IPS-18a (cell line): ENCODE data around the gene STRN.
"Not testable (repeated sequence)": the region's sequence is repeated elsewhere in the genome, so short reads cannot be mapped to it uniquely, and the experiment has no call there.

ENCODE experiments used
- H3K27ac ChIP-seq: one replicate; pipeline ENCODE4 v1.5.1; 2013; ENCODE audit warnings: low read length
- H3K27me3 ChIP-seq: one replicate; pipeline ENCODE4 v1.6.1; 2013; ENCODE audit warnings: mild to moderate bottlenecking, low read length; ENCODE audit not compliant: control insufficient read depth, insufficient read depth
- H3K36me3 ChIP-seq: one replicate; pipeline ENCODE4 v1.6.1; 2013; ENCODE audit warnings: low read depth, low read length; ENCODE audit not compliant: control insufficient read depth
- H3K4me1 ChIP-seq: one replicate; pipeline ENCODE4 v1.6.1; 2013; ENCODE audit warnings: low read depth, low read length; ENCODE audit not compliant: control insufficient read depth
- H3K4me3 ChIP-seq: one replicate; pipeline ENCODE4 v1.5.1; 2013; ENCODE audit warnings: low read length
- H3K9ac ChIP-seq: one replicate; pipeline ENCODE4 v1.6.1; 2013; ENCODE audit warnings: mild to moderate bottlenecking, low read length, moderate library complexity
- H3K9me3 ChIP-seq: one replicate; pipeline ENCODE4 v1.6.1; 2013; ENCODE audit warnings: low read depth, low read length; ENCODE audit not compliant: control insufficient read depth

Gene STRN

DNA sequence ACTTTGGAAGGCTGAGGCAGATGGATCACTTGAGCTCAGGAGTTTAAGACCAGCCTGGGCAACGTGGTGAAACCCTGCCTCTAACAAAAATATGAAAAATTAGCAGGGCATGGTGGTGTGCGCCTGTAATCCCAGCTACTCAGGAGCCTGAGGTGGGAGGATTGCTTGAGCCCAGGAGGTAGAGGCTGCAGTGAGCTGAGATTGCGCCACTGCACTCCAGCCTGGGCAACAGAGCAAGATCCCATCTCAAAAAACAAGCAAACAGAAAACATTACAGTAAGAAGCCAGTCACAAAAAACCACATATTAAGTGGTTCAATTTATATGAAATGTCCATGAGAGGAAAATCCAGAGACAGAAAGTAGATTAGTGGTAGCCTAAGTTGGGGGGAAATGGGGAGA lies 12.7 kb upstream of the STRN start:
- H3K9ac ChIP-seq, H3K4me1 ChIP-seq, H3K4me3 ChIP-seq, H3K27ac ChIP-seq, H3K36me3 ChIP-seq, H3K9me3 ChIP-seq, H3K27me3 ChIP-seq: not testable (repeated sequence)

DNA sequence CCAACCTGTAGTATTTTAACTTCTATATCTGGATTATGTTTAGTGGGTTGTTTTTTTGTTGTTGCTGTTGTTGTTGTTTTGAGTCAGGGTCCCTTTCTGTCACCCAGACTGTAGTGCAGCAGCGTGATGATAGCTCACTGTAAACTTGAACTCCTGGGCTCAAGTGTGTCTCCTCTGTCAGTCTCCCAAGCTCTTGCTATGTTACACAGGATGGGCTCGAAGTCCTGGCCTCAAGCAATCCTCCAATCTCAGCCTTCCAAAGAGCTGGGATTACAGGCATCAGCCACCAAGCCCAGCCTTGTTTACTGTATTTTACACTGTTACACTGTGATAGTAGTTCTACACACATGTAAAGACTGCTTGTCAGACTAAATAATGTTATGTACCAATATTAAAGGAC lies 9.7 kb upstream of the STRN start:
- Histone ChIP-seq H3K9ac (no peak overlapping the region), H3K36me3 (no peaks in the 10 kb centered on the region), H3K4me1 (no peaks in the 10 kb centered on the region), H3K4me3 (no peak overlapping the region), H3K27me3 (no peaks in the 10 kb centered on the region), H3K27ac (no peak overlapping the region), H3K9me3 (no peaks in the 10 kb centered on the region)

DNA sequence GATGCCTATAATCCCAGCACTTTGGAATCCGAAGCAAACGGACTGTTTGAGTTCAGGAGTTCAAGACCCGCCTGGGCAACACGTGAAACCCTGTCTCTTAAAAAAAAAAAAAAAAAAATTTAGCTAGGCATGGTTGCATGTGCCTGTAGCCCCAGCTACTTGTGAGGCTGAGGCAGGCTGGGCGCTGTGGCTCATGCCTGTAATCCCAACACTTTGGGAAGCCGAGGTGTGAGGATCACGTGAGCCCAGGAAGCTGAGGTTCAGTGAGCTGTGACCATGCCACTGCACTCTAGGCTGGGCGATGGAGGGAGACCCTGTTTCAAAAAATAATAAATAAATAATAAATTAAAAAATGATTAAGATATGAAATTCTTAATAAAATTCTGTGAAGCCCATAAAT lies 9.0 kb upstream of the STRN start:
- no peak overlapping the region for H3K9ac ChIP-seq
- H3K4me3 ChIP-seq = no peak overlapping the region
- no peaks in the 10 kb centered on the region for H3K9me3 ChIP-seq
- no peaks in the 10 kb centered on the region for H3K36me3 ChIP-seq
- no peaks in the 10 kb centered on the region for H3K4me1 ChIP-seq
- H3K27ac ChIP-seq = no peak overlapping the region
- no peaks in the 10 kb centered on the region for H3K27me3 ChIP-seq

DNA sequence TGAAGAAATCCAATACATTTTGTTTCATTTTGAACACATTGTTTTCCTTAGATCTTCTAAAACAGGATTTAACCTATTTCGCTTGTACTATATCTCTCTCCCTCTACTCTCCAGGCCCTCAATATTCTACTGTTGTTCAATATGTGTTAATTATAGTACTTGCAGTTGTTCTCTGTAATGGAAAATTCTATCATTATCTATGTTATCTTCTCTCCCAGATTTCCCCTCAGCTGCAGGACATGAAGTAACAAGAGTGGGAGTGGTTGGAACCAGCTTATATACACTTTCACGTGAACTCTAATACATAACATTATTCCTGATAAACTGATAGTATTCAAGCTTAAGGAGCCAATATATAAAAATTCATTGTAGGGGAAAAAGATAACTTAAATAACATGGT lies 7.0 kb upstream of the STRN start:
- Histone ChIP-seq H3K27ac (no peak overlapping the region), H3K9me3 (no peaks in the 10 kb centered on the region), H3K9ac (no peak overlapping the region), H3K36me3 (no peaks in the 10 kb centered on the region), H3K27me3 (no peaks in the 10 kb centered on the region), H3K4me3 (no peak overlapping the region), H3K4me1 (peaks cover 3% of the 10 kb centered on the region)

DNA sequence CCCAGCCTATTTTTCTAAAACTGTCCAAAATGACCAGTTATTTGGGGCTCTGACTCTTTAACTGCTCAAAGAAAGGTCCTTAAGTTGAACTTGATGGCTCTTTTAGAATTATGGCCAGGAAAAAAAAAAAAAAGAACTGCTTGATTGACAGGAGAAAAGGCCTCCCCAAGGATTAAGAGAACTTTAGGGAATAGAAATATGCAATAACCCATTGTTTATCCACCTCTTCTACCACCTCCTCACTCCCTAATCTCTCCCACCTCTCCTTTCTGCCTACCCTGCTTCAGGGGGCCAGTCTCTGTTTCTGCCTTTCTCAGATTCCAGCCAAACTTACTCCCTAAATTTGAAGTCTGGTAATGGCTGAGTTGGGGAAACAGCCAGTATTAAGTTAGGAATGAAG lies 5.7 kb upstream of the STRN start:
- peaks cover 9% of the 10 kb centered on the region for H3K27me3 ChIP-seq
- peaks cover 16% of the 10 kb centered on the region for H3K4me1 ChIP-seq
- H3K36me3 ChIP-seq = no peaks in the 10 kb centered on the region
- no peak overlapping the region for H3K4me3 ChIP-seq
- H3K27ac ChIP-seq = no peak overlapping the region
- no peaks in the 10 kb centered on the region for H3K9me3 ChIP-seq
- no peak overlapping the region for H3K9ac ChIP-seq

DNA sequence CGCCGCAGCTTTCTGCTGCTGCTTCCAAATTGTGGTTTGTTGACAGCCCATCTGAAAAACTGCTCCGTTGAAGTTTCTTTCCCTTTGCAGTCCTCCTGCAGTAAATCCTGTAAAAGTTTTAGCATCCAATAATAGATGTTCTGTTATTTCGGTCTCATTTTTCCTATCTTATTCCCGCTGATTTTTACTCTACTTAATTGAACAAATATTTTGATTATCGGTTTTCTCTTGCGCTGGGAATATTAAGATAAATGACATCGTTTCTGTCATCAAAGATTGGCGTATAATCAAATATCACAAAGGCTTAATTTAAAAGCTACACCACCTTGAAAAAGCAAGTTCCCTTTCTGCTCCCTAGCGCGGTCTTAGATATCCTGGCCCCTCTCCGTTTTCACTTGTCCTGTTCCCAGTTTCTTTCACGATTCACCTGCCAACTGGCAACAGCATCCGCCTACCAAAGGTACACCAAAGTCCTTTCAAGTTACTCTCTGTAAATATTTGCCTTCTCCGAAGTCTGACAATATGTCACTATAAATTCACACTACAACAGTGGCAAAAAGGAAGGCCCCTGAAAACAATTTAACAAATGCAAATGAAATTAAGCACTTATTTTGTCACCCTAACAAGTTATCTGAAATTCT lies 1.0 kb upstream of the STRN start:
- Histone ChIP-seq H3K27ac (no peak overlapping the region), H3K4me3 (peak overlapping the region; percentile 58), H3K27me3 (peaks cover 11% of the 10 kb centered on the region), H3K36me3 (no peaks in the 10 kb centered on the region), H3K9me3 (no peaks in the 10 kb centered on the region), H3K9ac (peak overlapping the region; percentile 8), H3K4me1 (peaks cover 35% of the 10 kb centered on the region)

DNA sequence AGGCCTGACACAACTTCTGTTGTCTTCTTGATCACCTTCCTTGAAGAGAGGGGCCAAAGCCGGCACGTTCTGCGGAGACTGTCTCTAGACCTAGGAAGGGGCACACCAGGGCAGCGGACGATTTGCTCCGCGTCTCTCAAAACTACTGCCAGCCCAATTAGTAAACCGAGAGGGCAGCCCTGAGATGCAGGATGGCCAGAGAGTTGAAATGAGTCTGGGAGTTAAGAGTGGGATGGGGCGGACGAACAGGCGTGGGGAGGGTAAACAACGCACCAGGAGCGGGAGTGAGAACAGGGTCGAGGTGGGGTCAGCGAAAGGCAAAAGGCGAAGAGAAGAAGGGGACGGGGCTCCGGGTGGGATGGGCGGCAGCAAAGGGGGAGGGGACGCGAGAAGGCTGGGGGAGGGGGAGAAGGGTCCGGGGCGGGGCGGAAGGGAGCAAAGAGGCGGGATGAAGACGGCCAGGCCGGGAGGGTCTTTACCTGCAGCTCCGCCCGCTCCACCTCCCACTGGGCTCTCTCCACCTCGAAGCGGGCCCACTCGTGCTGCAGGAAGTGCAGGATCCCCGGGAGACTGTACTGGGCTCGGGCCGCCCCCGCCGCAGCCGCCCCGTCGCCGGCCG lies 476 bp downstream of the STRN start:
- H3K36me3 ChIP-seq = no peaks in the 10 kb centered on the region

DNA sequence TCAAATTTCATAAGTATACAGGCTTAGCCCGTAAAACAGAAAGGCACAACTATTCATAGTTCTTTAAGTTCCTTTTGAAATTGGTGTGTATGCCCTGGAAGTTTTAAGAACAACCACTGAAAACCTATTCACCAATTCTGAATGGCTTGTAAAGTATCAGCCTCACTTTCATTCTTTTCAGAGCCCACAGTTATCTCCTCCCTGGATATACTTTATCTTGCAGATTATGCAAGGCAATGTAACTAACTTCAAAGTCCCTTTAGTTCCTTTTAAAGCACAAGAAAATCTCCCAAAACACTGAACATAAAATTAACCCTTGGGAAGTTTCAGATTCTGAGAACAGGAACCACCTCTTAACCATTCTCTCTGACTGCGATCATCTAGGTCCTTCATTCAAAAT lies 1.1 kb downstream of the STRN start:
- Histone ChIP-seq H3K4me3 (peak overlapping the region; percentile 73), H3K36me3 (no peaks in the 10 kb centered on the region), H3K4me1 (peaks cover 45% of the 10 kb centered on the region), H3K27me3 (peaks cover 11% of the 10 kb centered on the region), H3K9ac (peak overlapping the region; percentile 49), H3K27ac (no peak overlapping the region), H3K9me3 (no peaks in the 10 kb centered on the region)

More for the DNA sequence above, 476 bp downstream of the STRN start:
- Histone ChIP-seq H3K27ac (no peak overlapping the region), H3K9me3 (no peaks in the 10 kb centered on the region), H3K9ac (peak overlapping the region; percentile 49), H3K4me3 (peak overlapping the region; percentile 73), H3K4me1 (peaks cover 45% of the 10 kb centered on the region), H3K27me3 (peaks cover 11% of the 10 kb centered on the region)

DNA sequence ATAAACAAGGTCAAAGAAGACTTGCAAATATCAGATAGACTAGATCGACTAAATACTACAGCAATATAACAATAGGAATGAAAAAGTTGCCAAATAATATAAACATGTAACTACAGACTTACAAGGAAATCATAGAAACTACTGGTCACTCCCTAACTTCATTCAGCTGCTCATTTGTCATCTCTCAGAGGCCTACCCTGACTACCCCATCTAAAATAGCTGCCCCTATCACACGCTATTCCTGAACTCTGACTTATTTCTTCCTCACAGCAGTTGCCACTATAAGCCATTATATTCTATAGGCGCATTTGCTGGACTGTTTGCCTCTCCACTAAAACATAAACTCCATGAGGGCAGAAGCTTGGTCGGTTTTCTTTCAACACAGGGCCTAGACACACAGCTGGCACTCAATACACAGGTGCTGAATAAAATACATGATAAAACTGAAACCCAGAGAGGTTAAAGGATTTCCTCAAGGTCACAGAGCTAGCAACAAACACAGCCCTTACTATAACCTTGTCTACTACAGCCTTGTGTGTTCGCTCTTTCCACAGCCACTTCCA lies 1.8 kb downstream of the STRN start:
- no peaks in the 10 kb centered on the region for H3K36me3 ChIP-seq
- peaks cover 11% of the 10 kb centered on the region for H3K27me3 ChIP-seq
- no peaks in the 10 kb centered on the region for H3K9me3 ChIP-seq
- H3K4me1 ChIP-seq = peaks cover 45% of the 10 kb centered on the region
- H3K27ac ChIP-seq = no peak overlapping the region
- peak overlapping the region; percentile 73 for H3K4me3 ChIP-seq
- H3K9ac ChIP-seq = no peak overlapping the region

DNA sequence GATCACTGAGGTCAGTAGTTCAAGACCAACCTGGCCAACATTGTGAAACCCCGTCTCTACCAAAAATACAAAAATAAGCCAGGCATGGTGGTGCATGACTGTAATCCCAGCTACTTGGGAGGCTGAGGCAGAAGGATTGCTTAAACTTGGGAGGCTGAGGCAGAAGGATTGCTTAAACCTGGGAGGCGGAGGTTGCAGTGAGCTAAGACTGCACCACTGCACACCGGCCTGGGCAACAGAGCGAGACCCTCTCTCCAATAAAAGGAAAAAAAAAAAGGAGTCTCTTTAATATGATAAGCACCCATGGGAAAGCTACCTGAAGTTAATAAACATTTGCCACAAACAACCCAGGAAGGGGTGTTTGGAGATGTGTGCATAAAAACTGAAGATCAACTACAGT lies 2.6 kb downstream of the STRN start:
- H3K9me3 ChIP-seq = no peaks in the 10 kb centered on the region
- no peak overlapping the region for H3K27ac ChIP-seq
- H3K4me1 ChIP-seq = peaks cover 45% of the 10 kb centered on the region
- H3K27me3 ChIP-seq = peaks cover 11% of the 10 kb centered on the region
- H3K9ac ChIP-seq = no peak overlapping the region
- H3K36me3 ChIP-seq = no peaks in the 10 kb centered on the region
- H3K4me3 ChIP-seq = no peak overlapping the region

DNA sequence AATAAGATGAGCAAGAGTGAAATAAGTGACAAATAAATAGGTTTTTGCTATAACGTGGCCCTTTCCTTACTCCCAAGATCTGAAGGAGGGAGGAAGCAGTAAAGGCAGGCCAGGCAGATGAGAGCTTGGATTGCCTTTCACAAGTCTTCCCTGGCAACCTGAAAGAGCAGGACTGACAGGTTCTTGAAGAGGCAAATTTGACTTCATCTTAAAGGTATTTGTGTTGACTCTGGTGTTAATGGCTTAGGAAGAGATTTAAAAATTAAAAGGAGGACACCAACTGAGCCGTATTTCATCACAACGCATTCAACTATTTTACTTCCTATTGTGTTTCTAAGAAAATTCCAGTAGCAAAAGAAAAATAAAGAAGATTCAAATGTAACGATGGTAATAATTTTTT lies 3.2 kb downstream of the STRN start:
- peak overlapping the region; percentile 29 for H3K4me3 ChIP-seq
- H3K4me1 ChIP-seq = peaks cover 40% of the 10 kb centered on the region
- H3K9me3 ChIP-seq = no peaks in the 10 kb centered on the region
- H3K9ac ChIP-seq = no peak overlapping the region
- no peaks in the 10 kb centered on the region for H3K36me3 ChIP-seq
- H3K27me3 ChIP-seq = peaks cover 11% of the 10 kb centered on the region
- no peak overlapping the region for H3K27ac ChIP-seq

DNA sequence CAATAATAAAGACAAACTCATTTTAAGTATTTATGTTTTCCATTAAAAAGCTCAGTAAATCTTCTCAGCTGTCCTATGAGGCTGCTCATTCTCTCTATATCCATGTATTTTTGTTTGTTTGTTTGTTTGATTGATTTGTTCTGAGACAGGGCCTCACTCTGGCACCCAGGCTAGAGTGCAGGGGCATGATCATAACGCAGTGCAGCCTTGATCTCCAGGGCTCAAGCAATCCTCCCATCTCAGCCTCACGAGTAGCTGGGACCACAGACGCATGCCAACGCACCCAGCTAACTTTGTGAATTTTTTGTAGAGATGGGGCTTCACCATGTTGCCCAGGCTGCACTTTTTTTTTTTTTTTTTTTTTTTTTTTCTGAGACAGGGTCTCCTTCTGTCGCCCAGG lies 5.6 kb downstream of the STRN start:
- Histone ChIP-seq H3K9me3 (no peaks in the 10 kb centered on the region), H3K36me3 (no peaks in the 10 kb centered on the region), H3K4me1 (peaks cover 39% of the 10 kb centered on the region), H3K27me3 (no peaks in the 10 kb centered on the region), H3K9ac (no peak overlapping the region), H3K4me3 (no peak overlapping the region), H3K27ac (no peak overlapping the region)
